Karpas-422 (cell line): ENCODE measurements around the gene CATSPER4. TPM values are rescaled to one million over a fixed set of nuclear protein-coding genes. Genes with fewer than 3 reads are reported as not detected.

Experiments used
- DNase-seq: peaks from one replicate; pipeline ENCODE4 v3.0.0-alpha.2; 2015
- H2AFZ ChIP-seq: fragments of 200-600 bp; sonication (generic); 2 replicates; pipeline ENCODE4 v1.6.1; 2014; ENCODE audit warnings: antibody characterized with exemption, low read length, mixed read lengths
- H3K27ac ChIP-seq: fragments of 200-600 bp; sonication (generic); 2 replicates; pipeline ENCODE4 v1.5.1; 2014; ENCODE audit warnings: mild to moderate bottlenecking, low read length, moderate library complexity
- H3K27me3 ChIP-seq: fragments of 200-600 bp; sonication (generic); 2 replicates; pipeline ENCODE4 v1.6.1; 2014; ENCODE audit warnings: low read length, mixed read lengths
- H3K36me3 ChIP-seq: fragments of 200-600 bp; sonication (generic); 2 replicates; pipeline ENCODE4 v1.6.1; 2014; ENCODE audit warnings: low read length, mixed read lengths; ENCODE audit not compliant: insufficient read depth
- H3K4me1 ChIP-seq: fragments of 200-600 bp; sonication (generic); 2 replicates; pipeline ENCODE4 v1.6.1; 2014; ENCODE audit warnings: mild to moderate bottlenecking, low read length, mixed read lengths
- H3K4me2 ChIP-seq: fragments of 200-600 bp; sonication (generic); 2 replicates; pipeline ENCODE4 v1.6.1; 2014; ENCODE audit warnings: low read length, low read depth, mild to moderate bottlenecking; ENCODE audit not compliant: poor library complexity, severe bottlenecking
- H3K4me3 ChIP-seq: fragments of 200-600 bp; sonication (generic); 2 replicates; pipeline ENCODE4 v1.5.1; 2014; ENCODE audit warnings: mild to moderate bottlenecking, antibody characterized with exemption, low read length, mixed read lengths
- H3K79me2 ChIP-seq: fragments of 200-600 bp; sonication (generic); 2 replicates; pipeline ENCODE4 v1.6.1; 2014; ENCODE audit warnings: mild to moderate bottlenecking, low read length, mixed read lengths
- H3K9ac ChIP-seq: fragments of 200-600 bp; sonication (generic); 2 replicates; pipeline ENCODE4 v1.6.0; 2014; ENCODE audit warnings: low read length
- H3K9me2 ChIP-seq: fragments of 200-600 bp; sonication (generic), shearing (Covaris generic); replicated peaks from 2 replicates; pipeline ENCODE4 v1.6.0; 2014; ENCODE audit warnings: mild to moderate bottlenecking, low read length, moderate library complexity; ENCODE audit not compliant: insufficient read depth
- H3K9me3 ChIP-seq: fragments of 300-700, 200-600 bp; sonication (generic); 2 replicates; pipeline ENCODE4 v1.6.1; 2014; ENCODE audit warnings: low read length, mixed read lengths
- H4K20me1 ChIP-seq: fragments of 200-600 bp; sonication (generic); 2 replicates; pipeline ENCODE4 v1.6.1; 2014; ENCODE audit warnings: mild to moderate bottlenecking, antibody characterized with exemption, low read length, low read depth; ENCODE audit not compliant: insufficient read depth
- total RNA-seq: library from RNA; depleted of rRNA; stranded (reverse); fragments of >200 nt; shearing (Covaris generic); gene quantifications from 2 replicates; pipeline ENCODE4 v1.2.3, GENCODE V29; 2014; ENCODE audit warnings: low replicate concordance

CATSPER4 gene
- total RNA-seq, 1 experiment from 2014 or later, result not detected

DNA sequence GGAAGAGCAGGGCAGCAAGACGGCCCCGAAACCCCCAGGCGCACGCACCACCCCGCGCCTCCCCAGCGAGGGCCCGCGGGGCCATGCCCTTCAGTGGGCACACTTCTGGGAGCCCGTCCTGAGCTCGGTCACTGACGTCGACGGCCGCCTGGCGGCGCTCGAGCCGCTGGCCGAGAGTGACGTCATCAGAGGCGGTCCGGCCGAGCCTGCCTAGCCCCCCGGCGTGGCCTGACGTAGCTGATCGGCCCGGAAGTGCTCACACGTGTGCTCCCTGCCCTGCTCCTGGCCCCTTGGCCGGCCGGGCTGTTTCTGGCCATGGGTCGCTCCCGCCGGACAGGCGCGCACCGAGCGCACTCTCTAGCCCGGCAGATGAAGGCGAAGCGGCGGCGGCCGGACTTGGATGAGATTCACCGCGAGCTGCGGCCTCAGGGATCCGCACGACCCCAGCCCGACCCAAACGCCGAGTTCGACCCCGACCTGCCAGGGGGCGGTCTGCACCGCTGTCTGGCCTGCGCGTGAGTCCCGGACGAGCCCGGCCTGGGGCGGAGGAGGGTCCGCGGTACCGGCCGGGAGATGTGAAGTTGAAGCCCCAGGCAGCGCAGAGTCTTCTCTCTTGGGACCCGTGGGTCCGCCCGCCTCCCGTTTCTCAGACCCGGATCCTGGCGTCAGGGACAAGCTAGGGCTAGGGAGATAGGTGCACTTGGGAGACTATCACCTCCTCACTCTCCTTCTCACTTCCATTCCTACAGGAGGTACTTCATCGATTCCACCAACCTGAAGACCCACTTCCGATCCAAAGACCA, 20.5 kb upstream of the CATSPER4 start, which contains the start of gene ZNF593:
Gene ZNF593 (plus strand): TSS at position 240 of the 803 bp plus-strand sequence. CDS start 76 bp downstream, at position 316.
- Histone ChIP-seq H3K27ac (peak within 1 kb of the TSS; percentile 46), H3K4me2 (peak within 1 kb of the TSS; percentile 91), H3K36me3 (0 out of 2 replicates have a peak, but pooled peaks cover 9% of the 10 kb centered on the region), H3K27me3 (no peaks in the 10 kb centered on the region), H4K20me1 (no peaks in the 10 kb centered on the region; the same call in 1 of the 2 replicates), H3K9me3 (no peaks in the 10 kb centered on the region), H3K79me2 (peaks cover 18% of the 10 kb centered on the region), H3K4me1 (peaks cover 15% of the 10 kb centered on the region), H3K9ac (peak within 1 kb of the TSS; percentile 97), H3K9me2 (no peaks in the 10 kb centered on the region), H3K4me3 (peak within 1 kb of the TSS; percentile 99), H2AFZ (peak within 1 kb of the TSS; percentile 69; the same call in 1 of the 2 replicates)
- DNase-seq, result peak; percentile 97

DNA sequence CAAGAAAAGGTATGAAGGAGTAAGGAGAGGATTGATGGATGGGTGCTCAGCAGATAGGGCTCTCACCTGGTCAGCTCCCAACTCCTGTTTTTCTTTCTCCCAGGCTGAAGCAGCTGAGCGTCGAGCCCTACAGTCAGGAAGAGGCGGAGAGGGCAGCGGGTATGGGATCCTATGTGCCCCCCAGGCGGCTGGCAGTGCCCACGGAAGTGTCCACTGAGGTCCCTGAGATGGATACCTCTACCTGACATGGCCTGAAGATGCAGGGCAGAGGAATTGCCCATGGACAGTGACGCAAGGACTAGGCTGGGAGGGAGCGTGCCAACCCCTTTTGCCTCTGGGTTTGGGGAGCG, 20.0 kb upstream of the CATSPER4 start:
- H3K4me3 ChIP-seq, result peak overlapping the region; percentile 99
- H3K9ac ChIP-seq, result peak overlapping the region; percentile 97
- H4K20me1 ChIP-seq, result no peaks in the 10 kb centered on the region; the same call in 1 of the 2 replicates
- peaks cover 18% of the 10 kb centered on the region for H3K79me2 ChIP-seq
- H3K4me2 ChIP-seq, result peak overlapping the region; percentile 91
- no peaks in the 10 kb centered on the region for H3K27me3 ChIP-seq
- 0 out of 2 replicates have a peak, but pooled peaks cover 9% of the 10 kb centered on the region for H3K36me3 ChIP-seq
- H3K9me3 ChIP-seq, result no peaks in the 10 kb centered on the region
- DNase-seq, result no peak
- H2AFZ ChIP-seq, result 0 out of 2 replicates have a peak overlapping the region, but pooled peaks have one; percentile 69
- peak overlapping the region; percentile 46 for H3K27ac ChIP-seq
- peaks cover 15% of the 10 kb centered on the region for H3K4me1 ChIP-seq
- no peaks in the 10 kb centered on the region for H3K9me2 ChIP-seq

DNA sequence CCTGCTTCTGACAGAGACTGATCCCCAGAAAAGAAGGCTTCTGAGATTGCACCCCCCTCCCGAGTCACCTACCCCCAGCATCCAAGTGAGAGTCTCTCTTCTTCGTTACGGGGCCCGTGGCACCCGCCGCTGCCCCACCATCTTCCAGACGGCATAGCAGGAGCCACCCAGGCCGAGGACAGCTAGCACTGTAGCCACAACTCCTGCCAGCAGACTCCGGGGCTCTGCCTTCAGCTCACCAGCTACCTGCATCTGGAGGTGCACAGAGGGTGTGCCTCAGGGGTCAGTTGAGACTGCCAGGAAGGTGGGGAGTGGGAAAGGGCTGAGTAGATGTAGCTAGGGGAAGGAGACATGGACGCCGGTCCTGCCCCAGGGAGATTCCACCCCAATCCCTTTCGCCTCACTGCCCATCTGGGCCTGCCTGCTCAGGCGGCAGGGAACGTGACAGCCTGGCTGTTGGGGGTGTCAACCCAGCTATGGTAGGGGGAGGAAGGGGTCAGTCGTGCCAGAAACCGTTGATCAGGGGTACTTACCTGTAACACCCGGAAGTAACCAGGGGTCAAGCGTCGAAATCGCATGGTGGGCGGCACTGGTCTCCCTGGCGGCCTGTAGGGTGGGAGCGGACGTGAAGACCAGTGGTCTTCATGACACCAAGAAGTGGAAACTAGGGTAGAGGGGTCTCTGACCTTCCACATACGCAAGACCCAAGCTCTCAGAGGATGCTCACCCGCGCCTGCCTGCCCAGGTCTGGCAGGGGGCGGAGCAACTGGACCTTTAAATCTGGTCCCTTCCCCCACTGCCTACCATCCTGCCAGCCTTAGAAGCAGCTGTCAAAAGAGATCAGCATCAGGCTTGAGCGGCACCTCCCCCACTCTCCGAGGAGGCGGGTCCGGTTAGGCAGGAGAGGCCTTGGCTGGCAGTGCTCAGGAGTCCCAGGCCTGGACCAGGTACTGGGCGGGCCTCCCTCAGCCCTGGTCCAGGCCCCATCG, 19.0 kb upstream of the CATSPER4 start, which contains the start of gene ZNF593OS:
Gene ZNF593OS (minus strand): TSS at position 749 of the 989 bp plus-strand sequence. CDS start 171 bp downstream, at position 578.
- peak within 1 kb of the TSS; percentile 97 for H3K9ac ChIP-seq
- H2AFZ ChIP-seq, result no peak within 1 kb of the TSS
- peak within 1 kb of the TSS; percentile 46 for H3K27ac ChIP-seq

DNA sequence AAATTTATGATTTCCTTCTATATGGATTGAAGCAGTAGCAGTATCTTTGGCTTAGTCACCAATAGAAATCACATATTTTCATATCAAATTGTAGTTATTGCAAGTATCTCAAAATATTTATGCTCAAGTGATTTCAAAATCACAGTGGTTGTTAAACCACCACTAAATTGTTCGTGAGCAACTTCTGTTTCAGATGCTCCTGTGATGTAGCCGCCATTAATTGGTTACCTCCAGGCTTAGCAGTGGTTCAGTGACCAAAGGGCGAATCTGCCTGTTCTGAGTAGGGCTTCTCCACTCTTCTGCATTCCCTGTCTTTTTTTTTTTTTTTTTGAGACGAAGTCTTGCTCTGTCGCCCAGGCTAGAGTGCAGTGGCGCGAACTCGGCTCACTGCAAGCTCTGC, 15.1 kb upstream of the CATSPER4 start:
- Histone ChIP-seq H3K9me3 (no peaks in the 10 kb centered on the region), H3K4me1 (peaks cover 12% of the 10 kb centered on the region), H4K20me1 (no peaks in the 10 kb centered on the region; the same call in 1 of the 2 replicates), H2AFZ (no peak overlapping the region), H3K4me2 (no peak overlapping the region), H3K36me3 (0 out of 2 replicates have a peak, but pooled peaks cover 9% of the 10 kb centered on the region), H3K79me2 (peaks cover 12% of the 10 kb centered on the region), H3K9ac (no peak overlapping the region), H3K27me3 (no peaks in the 10 kb centered on the region), H3K9me2 (no peaks in the 10 kb centered on the region), H3K4me3 (no peak overlapping the region), H3K27ac (no peak overlapping the region)
- DNase-seq, result no peak

More for the DNA sequence above, 19.0 kb upstream of the CATSPER4 start, which contains the start of gene ZNF593OS:
- H3K4me2 ChIP-seq, result peak within 1 kb of the TSS; percentile 91
- no peaks in the 10 kb centered on the region for H3K9me2 ChIP-seq
- H3K27me3 ChIP-seq, result no peaks in the 10 kb centered on the region
- H3K79me2 ChIP-seq, result peaks cover 18% of the 10 kb centered on the region
- peak within 1 kb of the TSS; percentile 99 for H3K4me3 ChIP-seq
- H4K20me1 ChIP-seq, result no peaks in the 10 kb centered on the region; the same call in 1 of the 2 replicates
- H3K36me3 ChIP-seq, result 0 out of 2 replicates have a peak, but pooled peaks cover 9% of the 10 kb centered on the region
- peaks cover 15% of the 10 kb centered on the region for H3K4me1 ChIP-seq
- no peak for DNase-seq
- no peaks in the 10 kb centered on the region for H3K9me3 ChIP-seq

DNA sequence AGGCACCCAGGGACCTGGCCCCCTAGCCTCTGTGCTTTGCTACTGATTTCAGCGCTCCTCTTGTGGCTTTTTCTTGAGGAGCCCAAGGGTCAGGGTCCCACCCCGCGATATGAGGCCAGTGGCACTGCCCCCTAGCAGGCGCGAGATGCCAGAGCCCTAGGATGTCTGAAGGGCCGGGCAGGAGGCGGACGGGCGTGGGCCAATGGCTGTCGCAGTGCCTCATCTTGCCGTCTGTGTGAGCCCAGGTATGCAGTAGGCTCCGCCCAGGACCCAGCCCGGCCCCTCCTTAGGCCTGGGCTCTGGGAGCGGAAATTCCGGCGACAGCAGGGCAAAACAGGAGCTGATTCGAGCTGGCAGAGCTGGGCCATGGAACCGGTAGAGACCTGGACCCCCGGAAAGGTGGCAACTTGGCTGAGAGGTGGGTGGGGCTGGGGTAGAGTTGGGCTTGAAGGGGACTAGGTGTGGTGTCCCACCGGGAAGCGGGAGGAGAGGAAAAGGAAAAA, 13.2 kb upstream of the CATSPER4 start, which contains the start of gene CNKSR1:
Gene CNKSR1 (plus strand): TSS at position 310 of the 503 bp plus-strand sequence. CDS start 57 bp downstream, at position 367.
- Histone ChIP-seq H3K9ac (no peak within 1 kb of the TSS), H3K9me3 (no peaks in the 10 kb centered on the region), H3K9me2 (no peaks in the 10 kb centered on the region), H2AFZ (no peak within 1 kb of the TSS), H3K4me3 (no peak within 1 kb of the TSS), H3K36me3 (no peaks in the 10 kb centered on the region), H3K79me2 (no peaks in the 10 kb centered on the region), H3K27me3 (no peaks in the 10 kb centered on the region), H3K4me1 (no peaks in the 10 kb centered on the region), H3K4me2 (no peak within 1 kb of the TSS), H4K20me1 (no peaks in the 10 kb centered on the region), H3K27ac (no peak within 1 kb of the TSS)
- no peak for DNase-seq

DNA sequence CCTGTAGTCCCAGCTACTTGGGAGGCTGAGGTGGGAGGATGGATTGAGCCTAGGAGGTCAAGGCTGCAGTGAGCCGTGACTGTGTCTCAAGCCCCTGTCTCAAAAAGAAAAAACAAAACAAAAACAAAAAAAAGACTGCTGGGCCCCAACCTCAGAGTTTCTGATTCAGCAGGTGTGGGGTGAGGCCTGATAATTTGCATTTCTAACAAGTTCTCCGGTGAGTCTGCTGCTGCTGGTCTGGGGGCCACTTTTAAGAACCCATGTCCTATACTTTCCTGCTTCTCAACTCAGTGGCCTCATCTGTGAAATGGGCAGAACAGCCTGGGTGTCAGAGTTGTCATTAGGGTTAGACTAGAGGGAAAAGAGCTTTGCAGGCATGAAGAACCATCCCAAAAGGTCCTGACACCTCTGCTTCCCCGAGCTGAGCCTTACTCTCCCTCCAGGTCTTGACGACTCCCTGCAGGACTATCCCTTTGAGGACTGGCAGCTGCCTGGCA, 10.3 kb upstream of the CATSPER4 start:
- no peak overlapping the region for H3K4me3 ChIP-seq
- no peaks in the 10 kb centered on the region for H3K36me3 ChIP-seq
- no peak for DNase-seq
- no peaks in the 10 kb centered on the region for H3K79me2 ChIP-seq
- no peaks in the 10 kb centered on the region for H3K9me3 ChIP-seq
- H3K9me2 ChIP-seq, result no peaks in the 10 kb centered on the region
- no peak overlapping the region for H3K4me2 ChIP-seq
- no peaks in the 10 kb centered on the region for H3K27me3 ChIP-seq
- no peak overlapping the region for H2AFZ ChIP-seq
- no peaks in the 10 kb centered on the region for H4K20me1 ChIP-seq
- no peak overlapping the region for H3K9ac ChIP-seq
- H3K4me1 ChIP-seq, result no peaks in the 10 kb centered on the region
- H3K27ac ChIP-seq, result no peak overlapping the region

DNA sequence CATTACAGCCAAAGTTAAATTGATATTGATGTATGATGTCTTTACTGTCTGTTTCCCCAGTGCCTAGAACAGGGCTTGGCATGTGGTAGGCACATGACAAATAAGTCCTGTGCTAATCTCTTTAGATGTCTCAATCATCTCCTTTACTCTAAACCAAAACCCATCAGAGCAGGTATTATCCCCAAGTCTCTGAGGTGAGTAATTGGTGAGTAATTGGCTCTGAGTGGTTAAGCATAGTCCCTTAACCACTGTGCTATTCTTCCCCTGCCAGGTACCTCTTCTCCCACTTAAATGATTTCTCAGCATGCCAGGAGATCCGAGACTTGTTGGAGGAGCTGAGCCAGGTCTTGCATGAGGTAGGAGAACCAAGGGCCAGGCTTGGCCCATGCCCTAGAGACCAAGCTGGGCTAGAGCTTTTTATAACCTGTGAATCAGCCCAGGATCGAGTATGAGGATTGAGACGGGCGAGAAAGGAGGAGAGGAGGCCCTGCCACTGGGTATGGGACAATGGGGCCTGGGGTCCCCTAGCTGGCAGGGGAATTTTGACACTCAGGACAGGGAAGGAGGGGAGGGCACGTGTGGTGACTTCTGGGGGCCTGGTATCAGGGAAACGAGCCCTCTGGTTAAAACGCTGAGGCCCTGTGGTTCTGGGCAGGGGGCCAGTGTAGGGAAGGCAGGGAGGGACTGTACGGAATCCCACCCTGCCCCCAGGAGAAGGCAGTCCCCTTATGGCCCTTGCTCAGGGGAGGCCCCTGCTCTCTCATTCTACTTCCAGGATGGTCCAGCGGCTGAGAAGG, 8.6 kb upstream of the CATSPER4 start:
- Histone ChIP-seq H3K4me2 (no peak overlapping the region), H3K79me2 (no peaks in the 10 kb centered on the region), H3K36me3 (no peaks in the 10 kb centered on the region), H3K9me3 (no peaks in the 10 kb centered on the region), H2AFZ (no peak overlapping the region), H3K4me1 (no peaks in the 10 kb centered on the region), H3K9me2 (no peaks in the 10 kb centered on the region), H3K4me3 (no peak overlapping the region), H3K9ac (no peak overlapping the region), H3K27ac (no peak overlapping the region), H3K27me3 (no peaks in the 10 kb centered on the region), H4K20me1 (no peaks in the 10 kb centered on the region)
- DNase-seq, result no peak
